Loucy (cell line): ENCODE data around the gene CD44.

Source experiments
- H2AFZ ChIP-seq: fragments of 200-600 bp; sonication (generic); 2 replicates; pipeline ENCODE4 v1.6.0; 2016; ENCODE audit warnings: antibody characterized with exemption, mild to moderate bottlenecking, low read length, moderate library complexity
- H3F3A ChIP-seq: fragments of 200-600 bp; 2 replicates; pipeline ENCODE4 v1.6.0; 2016; ENCODE audit warnings: antibody characterized with exemption, low read depth, mild to moderate bottlenecking
- H3K27me3 ChIP-seq: fragments of 200-600 bp; sonication (generic); 2 replicates; pipeline ENCODE4 v1.6.1; 2014; ENCODE audit warnings: low read length, mild to moderate bottlenecking; ENCODE audit not compliant: insufficient read depth, poor library complexity, severe bottlenecking
- H3K36me3 ChIP-seq: fragments of 200-600 bp; sonication (generic); 2 replicates; pipeline ENCODE4 v1.6.1; 2016; ENCODE audit warnings: low read length; ENCODE audit not compliant: insufficient read depth
- H3K4me1 ChIP-seq: fragments of 200-600 bp; sonication (generic); 2 replicates; pipeline ENCODE4 v1.5.1; 2014; ENCODE audit warnings: low read length, mild to moderate bottlenecking; ENCODE audit not compliant: insufficient read depth, poor library complexity, severe bottlenecking
- H3K4me2 ChIP-seq: fragments of 200-600 bp; sonication (generic); 2 replicates; pipeline ENCODE4 v1.6.0; 2014; ENCODE audit warnings: antibody characterized with exemption, low read length, low read depth, mild to moderate bottlenecking; ENCODE audit not compliant: poor library complexity, severe bottlenecking
- H3K4me3 ChIP-seq: fragments of 200-600 bp; sonication (generic); 2 replicates; pipeline ENCODE4 v1.5.1; 2014; ENCODE audit warnings: low read length, mild to moderate bottlenecking, mixed read lengths; ENCODE audit not compliant: poor library complexity, severe bottlenecking
- H3K79me2 ChIP-seq: fragments of 200-600 bp; sonication (generic); 2 replicates; pipeline ENCODE4 v1.6.1; 2014; ENCODE audit warnings: low read length; ENCODE audit not compliant: insufficient read depth
- H3K9ac ChIP-seq: fragments of 200-600 bp; sonication (generic); 2 replicates; pipeline ENCODE4 v1.6.0; 2014; ENCODE audit warnings: mild to moderate bottlenecking, low read depth, low read length, moderate library complexity; ENCODE audit not compliant: poor library complexity, severe bottlenecking
- H3K9me2 ChIP-seq: fragments of 200-600 bp; sonication (generic); replicated peaks from 2 replicates; pipeline ENCODE4 v1.6.1; 2016; ENCODE audit warnings: low read depth, low read length, mixed read lengths
- H3K9me3 ChIP-seq: fragments of 200-600 bp; sonication (generic); 2 replicates; pipeline ENCODE4 v1.6.1; 2014; ENCODE audit warnings: mild to moderate bottlenecking, antibody characterized with exemption, low read length, low read depth; ENCODE audit not compliant: insufficient read depth
- H4K20me1 ChIP-seq: fragments of 200-600 bp; sonication (generic); 2 replicates; pipeline ENCODE4 v1.6.0; 2014; ENCODE audit warnings: antibody characterized with exemption, low read length, mild to moderate bottlenecking; ENCODE audit not compliant: insufficient read depth, poor library complexity, severe bottlenecking
- CTCF ChIP-seq: fragments of 200-600 bp; sonication (generic); conservative IDR thresholded peaks from 2 replicates; pipeline ENCODE4 v1.5.1; 2014; ENCODE audit warnings: mild to moderate bottlenecking, antibody characterized with exemption, low read length
- EZH2phosphoT487 ChIP-seq: fragments of 200-600 bp; IDR thresholded peaks from 2 replicates; pipeline ENCODE4 v1.6.1; 2018; ENCODE audit warnings: antibody characterized with exemption, mild to moderate bottlenecking, moderate library complexity, borderline replicate concordance

Gene CD44

DNA sequence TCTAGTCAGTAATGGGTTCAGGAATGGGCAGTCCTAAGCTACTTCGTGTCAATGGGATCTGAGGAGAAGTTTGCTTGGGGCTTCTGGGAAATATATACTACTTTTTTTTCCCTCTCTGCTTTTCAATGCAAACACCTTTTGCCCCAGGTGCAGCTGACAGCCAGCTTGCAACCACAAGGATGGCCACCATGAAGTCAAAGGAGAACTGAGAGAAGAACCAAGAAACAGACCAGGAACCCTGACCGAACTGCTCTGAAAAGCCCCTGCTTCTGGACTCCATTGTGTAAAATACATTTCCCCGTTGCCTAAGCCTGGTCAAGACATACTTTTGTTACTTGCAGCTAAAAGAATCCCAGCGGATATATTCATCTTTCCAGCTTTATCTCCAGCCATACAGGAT is 20.1 kb upstream of the CD44 start:
- Histone ChIP-seq H3K9me3 (no peaks in the 10 kb centered on the region), H4K20me1 (no peaks in the 10 kb centered on the region), H3K9ac (no peak overlapping the region), H3K4me1 (peaks cover 36% of the 10 kb centered on the region), H3K9me2 (no peaks in the 10 kb centered on the region), H3K4me2 (no peak overlapping the region), H3F3A (peaks cover 11% of the 10 kb centered on the region; the same call in 1 of the 2 replicates), H3K79me2 (no peaks in the 10 kb centered on the region), H3K27me3 (no peaks in the 10 kb centered on the region), H3K36me3 (no peaks in the 10 kb centered on the region), H3K4me3 (no peak overlapping the region), H2AFZ (no peak overlapping the region)
- TF ChIP-seq CTCF (no peak), EZH2phosphoT487 (no peak)

GRCh38 chr11:35121326-35121865 is 17.6 kb upstream of the CD44 start:
- Histone ChIP-seq H3F3A (peaks cover 11% of the 10 kb centered on the region; the same call in 1 of the 2 replicates), H3K4me1 (peaks cover 49% of the 10 kb centered on the region), H3K36me3 (no peaks in the 10 kb centered on the region), H3K4me3 (peak overlapping the region; percentile 5), H3K4me2 (peak overlapping the region; percentile 54), H3K9me3 (no peaks in the 10 kb centered on the region), H3K9ac (no peak overlapping the region), H4K20me1 (no peaks in the 10 kb centered on the region), H2AFZ (no peak overlapping the region), H3K9me2 (no peaks in the 10 kb centered on the region), H3K27me3 (no peaks in the 10 kb centered on the region), H3K79me2 (no peaks in the 10 kb centered on the region)
- no peak for TF ChIP-seq EZH2phosphoT487
- TF ChIP-seq CTCF, result no peak

DNA sequence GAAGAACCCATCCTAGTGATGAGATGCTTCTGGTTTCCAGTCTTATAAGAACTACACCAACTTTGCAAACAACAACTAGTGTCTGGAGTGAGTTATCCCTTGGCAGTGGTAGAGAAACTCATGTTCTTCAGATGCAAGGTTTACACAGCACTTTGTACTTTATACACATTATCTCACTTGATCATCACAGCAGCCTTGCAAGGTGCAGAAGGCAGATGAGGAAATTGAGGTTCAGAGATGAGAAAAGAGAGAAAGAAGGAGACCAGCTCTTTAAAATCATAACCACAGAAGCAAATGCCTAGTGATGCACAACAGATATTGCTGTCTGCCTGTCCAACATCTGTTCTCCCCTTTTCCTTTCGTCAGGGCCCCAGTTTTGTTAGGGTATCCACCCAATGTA is 16.7 kb upstream of the CD44 start:
- Histone ChIP-seq H3K9me2 (no peaks in the 10 kb centered on the region), H3K9ac (peak overlapping the region; percentile 33), H3F3A (peaks cover 11% of the 10 kb centered on the region; the same call in 1 of the 2 replicates), H4K20me1 (no peaks in the 10 kb centered on the region), H3K4me2 (peak overlapping the region; percentile 54), H3K36me3 (no peaks in the 10 kb centered on the region), H3K4me1 (peaks cover 51% of the 10 kb centered on the region), H3K9me3 (no peaks in the 10 kb centered on the region), H3K4me3 (peak overlapping the region; percentile 27), H3K27me3 (no peaks in the 10 kb centered on the region), H3K79me2 (no peaks in the 10 kb centered on the region), H2AFZ (no peak overlapping the region)
- TF ChIP-seq EZH2phosphoT487, result no peak
- no peak for TF ChIP-seq CTCF
